ENCODE data around the gene CYP46A1.
A peak's percentile ranks its signal among the peaks of the same experiment; 100 is the strongest.

CYP46A1 gene

GRCh38 chr14:99772371-99773283 is 88.5 kb downstream of the CYP46A1 start:
- H3K4me3 ChIP-seq (ENCODE audit: low read depth, low read length): no peak overlapping the region
- TF ChIP-seq, protein P1, sequence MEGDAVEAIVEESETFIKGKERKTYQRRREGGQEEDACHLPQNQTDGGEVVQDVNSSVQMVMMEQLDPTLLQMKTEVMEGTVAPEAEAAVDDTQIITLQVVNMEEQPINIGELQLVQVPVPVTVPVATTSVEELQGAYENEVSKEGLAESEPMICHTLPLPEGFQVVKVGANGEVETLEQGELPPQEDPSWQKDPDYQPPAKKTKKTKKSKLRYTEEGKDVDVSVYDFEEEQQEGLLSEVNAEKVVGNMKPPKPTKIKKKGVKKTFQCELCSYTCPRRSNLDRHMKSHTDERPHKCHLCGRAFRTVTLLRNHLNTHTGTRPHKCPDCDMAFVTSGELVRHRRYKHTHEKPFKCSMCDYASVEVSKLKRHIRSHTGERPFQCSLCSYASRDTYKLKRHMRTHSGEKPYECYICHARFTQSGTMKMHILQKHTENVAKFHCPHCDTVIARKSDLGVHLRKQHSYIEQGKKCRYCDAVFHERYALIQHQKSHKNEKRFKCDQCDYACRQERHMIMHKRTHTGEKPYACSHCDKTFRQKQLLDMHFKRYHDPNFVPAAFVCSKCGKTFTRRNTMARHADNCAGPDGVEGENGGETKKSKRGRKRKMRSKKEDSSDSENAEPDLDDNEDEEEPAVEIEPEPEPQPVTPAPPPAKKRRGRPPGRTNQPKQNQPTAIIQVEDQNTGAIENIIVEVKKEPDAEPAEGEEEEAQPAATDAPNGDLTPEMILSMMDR (IDR thresholded peaks at IDR 0.05; ENCODE audit: low read depth, low read length): no peak
- in situ Hi-C loops (cut with HindIII; ENCODE audit: low sequenced_read_pairs): no loop called here
- no peak for DNase-seq (ENCODE audit: low read depth, low spot score)

- H3K4me3 ChIP-seq (ENCODE audit: low read depth, low read length): no peak overlapping the region
- TF ChIP-seq, protein P1 (IDR thresholded peaks at IDR 0.05; ENCODE audit: low read depth, low read length): no peak
- in situ Hi-C loops (cut with HindIII; ENCODE audit: low sequenced_read_pairs): no loop called here
- DNase-seq (ENCODE audit: low read depth, low spot score): no peak
These were observed 89.7 kb downstream of the CYP46A1 start for GRCh38 chr14:99773521-99774497.

DNA sequence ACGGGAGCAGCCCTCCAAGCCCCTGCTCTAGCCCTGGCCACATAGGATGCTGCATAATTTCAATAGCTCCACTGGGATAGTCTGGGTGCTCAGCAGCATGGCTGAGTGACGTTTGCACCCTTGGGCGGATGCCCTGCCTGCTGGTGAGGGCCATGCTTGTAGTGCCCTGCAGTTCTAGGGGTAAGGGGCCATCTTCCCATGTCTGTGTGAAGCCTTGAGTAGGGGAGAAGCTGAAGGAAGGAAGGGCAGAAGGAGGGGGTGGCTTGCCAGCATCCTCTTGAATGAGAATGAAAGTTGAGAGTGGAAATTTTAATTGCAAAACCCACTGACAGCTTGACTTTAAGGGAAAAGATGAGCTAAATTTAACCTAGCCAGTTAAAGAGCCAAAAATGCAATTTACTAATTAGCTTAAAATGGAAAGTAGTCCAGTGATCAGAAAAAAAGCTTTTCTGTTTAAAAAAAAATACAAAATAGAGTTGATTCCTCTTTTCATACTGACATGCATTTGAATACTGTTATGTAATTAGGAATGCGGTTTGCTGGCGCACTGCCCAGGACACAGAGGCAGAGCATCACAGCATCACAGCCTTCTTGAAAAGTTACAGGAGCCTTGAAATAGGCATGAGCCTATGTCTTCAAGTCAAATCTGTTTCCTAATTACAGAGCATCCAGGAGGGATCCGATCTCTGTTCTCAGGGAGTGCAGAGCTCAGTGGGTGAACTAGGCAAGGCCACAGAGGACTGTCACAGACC is 90.6 kb downstream of the CYP46A1 start:
- H3K4me3 ChIP-seq (ENCODE audit: low read depth, low read length): no peak overlapping the region
- in situ Hi-C loops (cut with HindIII; ENCODE audit: low sequenced_read_pairs): no loop called here
- DNase-seq (ENCODE audit: low read depth, low spot score): peak; percentile 35
- TF ChIP-seq, protein P1 (IDR thresholded peaks at IDR 0.05; ENCODE audit: low read depth, low read length): no peak

DNA sequence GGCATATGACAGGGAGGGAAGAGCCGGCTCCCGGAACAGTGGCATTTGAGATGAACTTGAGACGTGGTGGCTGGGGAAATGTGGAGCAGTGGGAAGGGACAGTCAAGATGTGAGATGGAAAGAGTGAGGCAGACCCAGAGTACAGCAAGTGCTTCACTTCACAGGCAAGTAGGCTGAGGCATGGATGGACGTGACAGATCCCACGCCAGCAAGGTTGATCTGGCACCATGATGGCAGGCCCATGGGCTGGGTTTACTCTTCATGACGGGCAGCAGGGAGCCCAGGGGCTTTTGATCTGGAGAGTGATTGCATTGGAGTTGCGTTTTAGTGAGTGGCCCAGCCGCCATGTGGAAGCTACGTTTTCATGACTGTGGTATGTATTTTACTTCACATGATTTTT is 91.3 kb downstream of the CYP46A1 start:
- no peak overlapping the region for H3K4me3 ChIP-seq (ENCODE audit: low read depth, low read length)
- no peak for DNase-seq (ENCODE audit: low read depth, low spot score)
- in situ Hi-C loops (cut with HindIII; ENCODE audit: low sequenced_read_pairs): no loop called here
- TF ChIP-seq, protein P1 (IDR thresholded peaks at IDR 0.05; ENCODE audit: low read depth, low read length): no peak
